Ovary (tissue), 3 donors: ENCODE data around the gene ZFP1.

ENCODE experiments used
- EP300 ChIP-seq: sonication (generic); formaldehyde crosslinking; IDR thresholded peaks from one replicate; pipeline ENCODE4 v1.6.1; 2017; ENCODE audit warnings: antibody characterized with exemption
- POLR2A ChIP-seq: fragments of 450-650 bp; IDR thresholded peaks from one replicate; pipeline ENCODE4 v1.6.1; 2017; ENCODE audit warnings: antibody characterized with exemption, mild to moderate bottlenecking, moderate library complexity
- TF ChIP-seq, protein P1 (sequence below), 3 donors: fragments of 450-650 bp in 2 of 3; fragments of 200-600 bp in 1 of 3; IDR thresholded peaks; one replicate each; pipeline versions ENCODE4 v1.5.1 to v1.8.0; 2016 to 2022; ENCODE audit warnings: antibody characterized with exemption in 3 of 3, mild to moderate bottlenecking in 1 of 3
- donor health status: DM: no; HTN: no; CAD: no.

- TF ChIP-seq, protein P1, sequence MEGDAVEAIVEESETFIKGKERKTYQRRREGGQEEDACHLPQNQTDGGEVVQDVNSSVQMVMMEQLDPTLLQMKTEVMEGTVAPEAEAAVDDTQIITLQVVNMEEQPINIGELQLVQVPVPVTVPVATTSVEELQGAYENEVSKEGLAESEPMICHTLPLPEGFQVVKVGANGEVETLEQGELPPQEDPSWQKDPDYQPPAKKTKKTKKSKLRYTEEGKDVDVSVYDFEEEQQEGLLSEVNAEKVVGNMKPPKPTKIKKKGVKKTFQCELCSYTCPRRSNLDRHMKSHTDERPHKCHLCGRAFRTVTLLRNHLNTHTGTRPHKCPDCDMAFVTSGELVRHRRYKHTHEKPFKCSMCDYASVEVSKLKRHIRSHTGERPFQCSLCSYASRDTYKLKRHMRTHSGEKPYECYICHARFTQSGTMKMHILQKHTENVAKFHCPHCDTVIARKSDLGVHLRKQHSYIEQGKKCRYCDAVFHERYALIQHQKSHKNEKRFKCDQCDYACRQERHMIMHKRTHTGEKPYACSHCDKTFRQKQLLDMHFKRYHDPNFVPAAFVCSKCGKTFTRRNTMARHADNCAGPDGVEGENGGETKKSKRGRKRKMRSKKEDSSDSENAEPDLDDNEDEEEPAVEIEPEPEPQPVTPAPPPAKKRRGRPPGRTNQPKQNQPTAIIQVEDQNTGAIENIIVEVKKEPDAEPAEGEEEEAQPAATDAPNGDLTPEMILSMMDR (IDR thresholded peaks at IDR 0.05), result no peak
- no peak for TF ChIP-seq POLR2A
- TF ChIP-seq EP300, result no peak
Observed at GRCh38 chr16:75143941-75144340, 4.4 kb upstream of the ZFP1 start.
